Testis (tissue), 3 donors: ENCODE measurements around the gene LMBRD1. TPM values are rescaled to one million over a fixed set of nuclear protein-coding genes. Genes with fewer than 3 reads are reported as not detected.
"Not testable (repeated sequence)": the region's sequence is repeated elsewhere in the genome, so short reads cannot be mapped to it uniquely, and the experiment has no call there.

Experiments used
- DNase-seq: peaks from one replicate; pipeline ENCODE4 v3.0.0-alpha.2; 2019
- H3K27ac ChIP-seq, 2 donors: fragments of 200-600 bp; sonication (generic); one replicate each; pipeline ENCODE4 v1.5.1; 2019
- H3K27me3 ChIP-seq: fragments of 200-600 bp; sonication (generic); one replicate; pipeline ENCODE4 v1.5.1; 2019
- H3K36me3 ChIP-seq: fragments of 200-600 bp; sonication (generic); one replicate; pipeline ENCODE4 v1.5.1; 2017; ENCODE audit warnings: low read depth; ENCODE audit errors: missing control alignments
- H3K4me1 ChIP-seq: fragments of 200-600 bp; sonication (generic); one replicate; pipeline ENCODE4 v1.5.1; 2019
- H3K4me3 ChIP-seq, 2 donors: fragments of 200-600 bp; sonication (generic); one replicate each; pipeline ENCODE4 v1.5.1; 2017 to 2019
- H3K9me3 ChIP-seq: fragments of 200-600 bp; sonication (generic); one replicate; pipeline ENCODE4 v1.5.1; 2017
- CTCF ChIP-seq, 3 experiments: fragments of 450-650 bp in 2 of 3; fragments of 200-600 bp in 1 of 3; sonication (generic) in 1 of 3; IDR thresholded peaks; one replicate each; pipeline ENCODE4 v1.5.1; 2016 to 2019; ENCODE audit warnings: antibody characterized with exemption in 3 of 3, mild to moderate bottlenecking in 2 of 3, moderate library complexity in 1 of 3
- POLR2A ChIP-seq: fragments of 450-650 bp; IDR thresholded peaks from one replicate; pipeline ENCODE4 v1.6.1; 2017; ENCODE audit warnings: antibody characterized with exemption, mild to moderate bottlenecking, moderate library complexity
- WGBS, 2 donors: methylation state at CpG; one replicate each; pipeline ENCODE4 v1.1.5; 2018; 5-methylcytosine and 5-hydroxymethylcytosine counted together
- intact Hi-C: fragments of 100-400 bp; cut with DNase I; formaldehyde crosslinking; loops from one replicate; pipeline ENCODE4 v1.15.1; 2023; ENCODE audit warnings: low total_unique reads
- polyA plus RNA-seq: library from polyadenylated mRNA; stranded (reverse); fragments of 350-450 nt; fragmentation: Illumina TruSeq; extraction: RNeasy Lipid Tissue Mini Kit (QIAGEN cat#74804); gene quantifications from one replicate; pipeline ENCODE4 v1.2.3, GENCODE V29; 2014; ENCODE audit warnings: low read depth, low replicate concordance; ENCODE audit not compliant: insufficient read depth
- total RNA-seq, 2 donors: library from RNA; depleted of rRNA; stranded (reverse); fragments of >200 nt; gene quantifications; one replicate each; pipeline ENCODE4 v1.2.3, GENCODE V29; 2016

Gene LMBRD1
- total and polyA plus RNA-seq, 3 donors from 2014 or later, result 43.0 to 54.4 (median 49.2) TPM

GRCh38 chr6:69801711-69802110, 4.9 kb upstream of the LMBRD1 start:
- WGBS, 2 donors, result 93 to 100% methylated on average over 2 of the region's 2 CpGs
- TF ChIP-seq CTCF (IDR thresholded peaks at IDR 0.05) (no peak), POLR2A (no peak)
- H3K4me3 ChIP-seq, result no peak overlapping the region
- H3K27ac ChIP-seq, result no peak overlapping the region
- H3K9me3 ChIP-seq, result no peaks in the 10 kb centered on the region
- no peaks in the 10 kb centered on the region for H3K27me3 ChIP-seq
- no peak for DNase-seq
- no peaks in the 10 kb centered on the region for H3K36me3 ChIP-seq
- intact Hi-C loops, result no loop called here
- no peaks in the 10 kb centered on the region for H3K4me1 ChIP-seq

- TF ChIP-seq POLR2A, result no peak
- TF ChIP-seq CTCF (IDR thresholded peaks at IDR 0.05), result no peak
- Histone ChIP-seq H3K27ac (no peak overlapping the region), H3K4me1 (no peaks in the 10 kb centered on the region), H3K36me3 (no peaks in the 10 kb centered on the region), H3K9me3 (no peaks in the 10 kb centered on the region), H3K4me3 (no peak overlapping the region), H3K27me3 (no peaks in the 10 kb centered on the region)
- WGBS, 2 donors, result 41 to 58% methylated on average over 1 of the region's 1 CpG
- intact Hi-C loops, result no loop called here
- no peak for DNase-seq
Observed at GRCh38 chr6:69801225-69801624, 4.4 kb upstream of the LMBRD1 start.

GRCh38 chr6:69798796-69799195, 2.0 kb upstream of the LMBRD1 start:
- H3K36me3 ChIP-seq, H3K27ac ChIP-seq, H3K9me3 ChIP-seq, H3K4me1 ChIP-seq, DNase-seq, intact Hi-C loops, H3K4me3 ChIP-seq, H3K27me3 ChIP-seq: not testable (repeated sequence)

- 1% methylated on average over 13 to 20 of the region's 20 CpGs for WGBS, 2 donors
- peak overlapping the region; percentile 95 to 96 for H3K27ac ChIP-seq
- H3K4me1 ChIP-seq, result peaks cover 12% of the 10 kb centered on the region
- intact Hi-C loops, result no loop called here
- peak; percentile 54 for DNase-seq
- no peaks in the 10 kb centered on the region for H3K9me3 ChIP-seq
- TF ChIP-seq CTCF (IDR thresholded peaks at IDR 0.05) (no peak), POLR2A (no peak)
- H3K27me3 ChIP-seq, result no peaks in the 10 kb centered on the region
- H3K36me3 ChIP-seq, result no peaks in the 10 kb centered on the region
- H3K4me3 ChIP-seq, result peak overlapping the region; percentile 80 to 87
Observed at GRCh38 chr6:69796073-69796641, 653 bp downstream of the LMBRD1 start.

GRCh38 chr6:69795469-69796072, 1.2 kb downstream of the LMBRD1 start:
- WGBS, 2 donors, result 18% methylated on average over 5 of the region's 5 CpGs
- Histone ChIP-seq H3K4me3 (peak overlapping the region; percentile 80 to 87), H3K4me1 (peaks cover 14% of the 10 kb centered on the region), H3K27ac (peak overlapping the region; percentile 95 to 96), H3K9me3 (no peaks in the 10 kb centered on the region), H3K27me3 (no peaks in the 10 kb centered on the region), H3K36me3 (no peaks in the 10 kb centered on the region)
- DNase-seq, result no peak
- no peak for TF ChIP-seq CTCF (IDR thresholded peaks at IDR 0.05)
- no peak for TF ChIP-seq POLR2A
- intact Hi-C loops, result no loop called here
